ENCODE results near the gene NAT8L. TPM values are rescaled to one million over a fixed set of nuclear protein-coding genes. Genes with fewer than 3 reads are reported as not detected.

Gene NAT8L
- total RNA-seq, 1 donor from 2014 or later = 8.3 TPM

- Mint-ChIP-seq H3K27ac (ENCODE audit: unreplicated experiment) (no peak overlapping the region), H3K4me3 (ENCODE audit: unreplicated experiment) (no peak overlapping the region), H3K36me3 (ENCODE audit: unreplicated experiment) (no peaks in the 10 kb centered on the region)
Observed at GRCh38 chr4:2090642-2091041, 31.5 kb downstream of the NAT8L start.

GRCh38 chr4:2091990-2092668 lies 33.0 kb downstream of the NAT8L start:
- Mint-ChIP-seq H3K4me3 (ENCODE audit: unreplicated experiment) (no peak overlapping the region), H3K9me3 (ENCODE audit: unreplicated experiment) (peaks cover 2% of the 10 kb centered on the region), H3K36me3 (ENCODE audit: unreplicated experiment) (peaks cover 9% of the 10 kb centered on the region), H3K27ac (ENCODE audit: unreplicated experiment) (no peak overlapping the region), H3K4me1 (ENCODE audit: low read depth, unreplicated experiment) (no peaks in the 10 kb centered on the region), H3K27me3 (ENCODE audit: unreplicated experiment) (peaks cover 4% of the 10 kb centered on the region)
- DNase-seq = no peak
- TF ChIP-seq CTCF (IDR thresholded peaks at IDR 0.05; ENCODE audit: partially characterized antibody, unreplicated experiment) = no peak

More at GRCh38 chr4:2090642-2091041, 31.5 kb downstream of the NAT8L start:
- Mint-ChIP-seq H3K27me3 (ENCODE audit: unreplicated experiment) (peaks cover 2% of the 10 kb centered on the region), H3K4me1 (ENCODE audit: low read depth, unreplicated experiment) (no peaks in the 10 kb centered on the region), H3K9me3 (ENCODE audit: unreplicated experiment) (peaks cover 2% of the 10 kb centered on the region)
- TF ChIP-seq CTCF (IDR thresholded peaks at IDR 0.05; ENCODE audit: partially characterized antibody, unreplicated experiment) = no peak
- DNase-seq = no peak

GRCh38 chr4:2092669-2093053 lies 33.5 kb downstream of the NAT8L start:
- Mint-ChIP-seq H3K4me3 (ENCODE audit: unreplicated experiment) (no peak overlapping the region), H3K27ac (ENCODE audit: unreplicated experiment) (no peak overlapping the region), H3K9me3 (ENCODE audit: unreplicated experiment) (peaks cover 2% of the 10 kb centered on the region), H3K4me1 (ENCODE audit: low read depth, unreplicated experiment) (no peaks in the 10 kb centered on the region), H3K36me3 (ENCODE audit: unreplicated experiment) (peaks cover 9% of the 10 kb centered on the region), H3K27me3 (ENCODE audit: unreplicated experiment) (peaks cover 4% of the 10 kb centered on the region)
- TF ChIP-seq CTCF (IDR thresholded peaks at IDR 0.05; ENCODE audit: partially characterized antibody, unreplicated experiment) = no peak
- DNase-seq = no peak

GRCh38 chr4:2093265-2093664 lies 34.1 kb downstream of the NAT8L start:
- Mint-ChIP-seq H3K9me3 (ENCODE audit: unreplicated experiment) (peaks cover 2% of the 10 kb centered on the region), H3K27ac (ENCODE audit: unreplicated experiment) (no peak overlapping the region), H3K27me3 (ENCODE audit: unreplicated experiment) (peaks cover 4% of the 10 kb centered on the region), H3K4me3 (ENCODE audit: unreplicated experiment) (no peak overlapping the region), H3K4me1 (ENCODE audit: low read depth, unreplicated experiment) (no peaks in the 10 kb centered on the region), H3K36me3 (ENCODE audit: unreplicated experiment) (peaks cover 9% of the 10 kb centered on the region)
- TF ChIP-seq CTCF (IDR thresholded peaks at IDR 0.05; ENCODE audit: partially characterized antibody, unreplicated experiment) = no peak
- DNase-seq = no peak

- H3K36me3 Mint-ChIP-seq (ENCODE audit: unreplicated experiment) = peaks cover 9% of the 10 kb centered on the region
- DNase-seq = no peak
- peaks cover 4% of the 10 kb centered on the region for H3K27me3 Mint-ChIP-seq (ENCODE audit: unreplicated experiment)
- no peaks in the 10 kb centered on the region for H3K4me1 Mint-ChIP-seq (ENCODE audit: low read depth, unreplicated experiment)
- peaks cover 2% of the 10 kb centered on the region for H3K9me3 Mint-ChIP-seq (ENCODE audit: unreplicated experiment)
- no peak overlapping the region for H3K27ac Mint-ChIP-seq (ENCODE audit: unreplicated experiment)
- H3K4me3 Mint-ChIP-seq (ENCODE audit: unreplicated experiment) = no peak overlapping the region
- no peak for TF ChIP-seq CTCF (IDR thresholded peaks at IDR 0.05; ENCODE audit: partially characterized antibody, unreplicated experiment)
Observed at GRCh38 chr4:2094545-2094944, 35.4 kb downstream of the NAT8L start.

Measured in glutamatergic neuron (in vitro differentiated cells).